Measurements from ENCODE around the gene PDE5A. TPM values are rescaled to one million over a fixed set of nuclear protein-coding genes. Genes with fewer than 3 reads are reported as not detected.

PDE5A gene
- total and polyA plus RNA-seq, 2 experiments from 2014 or later: 2.3 to 19.3 TPM

DNA sequence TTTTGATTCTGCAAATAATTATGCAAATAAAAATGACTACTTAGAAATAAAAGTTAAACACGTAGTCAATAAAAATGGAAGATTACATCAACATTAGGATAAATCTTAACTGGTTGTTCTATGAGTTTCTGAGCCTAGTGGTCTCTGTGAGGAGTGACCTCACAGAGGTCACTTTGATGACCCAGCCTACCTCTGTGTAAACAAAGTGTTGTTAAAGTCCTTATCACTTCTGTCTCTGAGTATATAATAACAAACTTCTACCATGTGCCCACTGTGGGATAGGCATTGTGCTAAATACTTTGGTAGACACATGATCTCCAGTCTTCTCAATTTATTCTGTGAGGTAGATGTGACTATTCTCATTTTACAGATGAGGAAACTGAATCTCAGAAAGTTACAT lies 85.4 kb downstream of the PDE5A start:
- no peak for TF ChIP-seq CTCF (IDR thresholded peaks at IDR 0.05; ENCODE audit: low read depth, low read length)
- H3K9me3 ChIP-seq (ENCODE audit: low read depth): no peaks in the 10 kb centered on the region

DNA sequence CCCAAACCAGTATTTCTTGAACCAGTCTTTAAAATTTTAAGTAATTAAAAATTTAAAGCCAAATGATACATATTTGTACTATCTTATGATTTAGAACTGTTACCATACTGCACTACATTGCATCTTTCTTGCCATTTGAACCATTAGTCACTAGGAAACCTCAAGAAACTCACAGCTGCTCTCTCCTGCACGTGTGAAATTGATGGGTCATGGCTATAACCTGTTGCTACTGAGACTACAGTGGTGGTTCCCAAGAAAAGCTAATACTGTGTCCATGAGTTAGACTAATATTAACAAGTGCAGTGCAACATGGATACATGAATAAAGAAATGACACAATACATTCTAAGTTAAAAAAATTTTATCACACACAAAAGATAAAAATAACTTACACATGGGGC lies 88.4 kb downstream of the PDE5A start:
- Histone ChIP-seq H3K9me3 (ENCODE audit: low read depth) (no peaks in the 10 kb centered on the region), H3K36me3 (peaks cover 6% of the 10 kb centered on the region), H3K27me3 (no peaks in the 10 kb centered on the region), H3K27ac (no peak overlapping the region), H3K4me1 (ENCODE audit: low read depth) (no peaks in the 10 kb centered on the region), H3K4me3 (no peak overlapping the region)
- DNase-seq (ENCODE audit: low read depth in 1 of 2, low spot score in 1 of 2): no peak
- no peak for TF ChIP-seq CTCF (IDR thresholded peaks at IDR 0.05; ENCODE audit: low read depth, low read length)

More for the DNA sequence above, 85.4 kb downstream of the PDE5A start:
- DNase-seq (ENCODE audit: low read depth in 1 of 2, low spot score in 1 of 2): no peak
- Histone ChIP-seq H3K27me3 (no peaks in the 10 kb centered on the region), H3K36me3 (peaks cover 6% of the 10 kb centered on the region), H3K4me1 (ENCODE audit: low read depth) (no peaks in the 10 kb centered on the region), H3K27ac (no peak overlapping the region), H3K4me3 (no peak overlapping the region)

DNA sequence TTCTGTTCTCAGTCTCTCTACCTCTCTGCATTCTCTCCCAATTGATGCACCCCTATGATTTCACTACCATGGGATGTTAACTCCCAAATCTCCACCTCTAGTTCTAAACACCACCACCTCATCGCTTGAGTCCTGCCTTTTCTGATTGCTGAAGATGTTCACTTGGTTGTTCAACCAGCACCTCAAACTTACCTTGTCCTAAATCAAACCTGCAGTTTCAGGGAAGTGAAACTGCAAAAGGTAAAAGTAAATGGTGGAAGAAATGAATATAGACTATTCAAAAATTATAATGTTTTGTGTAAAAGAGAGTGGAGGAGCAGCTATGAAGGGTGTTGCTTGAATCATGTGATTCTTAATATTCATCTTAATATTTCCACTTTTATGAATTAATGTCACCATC lies 91.0 kb downstream of the PDE5A start:
- Histone ChIP-seq H3K27ac (no peak overlapping the region), H3K36me3 (peaks cover 6% of the 10 kb centered on the region), H3K27me3 (no peaks in the 10 kb centered on the region), H3K4me1 (ENCODE audit: low read depth) (no peaks in the 10 kb centered on the region), H3K4me3 (no peak overlapping the region), H3K9me3 (ENCODE audit: low read depth) (no peaks in the 10 kb centered on the region)
- TF ChIP-seq CTCF (IDR thresholded peaks at IDR 0.05; ENCODE audit: low read depth, low read length): no peak
- no peak for DNase-seq (ENCODE audit: low read depth in 1 of 2, low spot score in 1 of 2)

GRCh38 chr4:119536572-119537528 lies 91.8 kb downstream of the PDE5A start:
- no peaks in the 10 kb centered on the region for H3K9me3 ChIP-seq (ENCODE audit: low read depth)
- peak in 1 of 2 donors; percentile 47 for DNase-seq (ENCODE audit: low read depth in 1 of 2, low spot score in 1 of 2)
- no peaks in the 10 kb centered on the region for H3K27me3 ChIP-seq
- H3K4me1 ChIP-seq (ENCODE audit: low read depth): no peaks in the 10 kb centered on the region
- no peak overlapping the region for H3K27ac ChIP-seq
- H3K4me3 ChIP-seq: no peak overlapping the region
- no peak for TF ChIP-seq CTCF (IDR thresholded peaks at IDR 0.05; ENCODE audit: low read depth, low read length)
- H3K36me3 ChIP-seq: peaks cover 9% of the 10 kb centered on the region

DNA sequence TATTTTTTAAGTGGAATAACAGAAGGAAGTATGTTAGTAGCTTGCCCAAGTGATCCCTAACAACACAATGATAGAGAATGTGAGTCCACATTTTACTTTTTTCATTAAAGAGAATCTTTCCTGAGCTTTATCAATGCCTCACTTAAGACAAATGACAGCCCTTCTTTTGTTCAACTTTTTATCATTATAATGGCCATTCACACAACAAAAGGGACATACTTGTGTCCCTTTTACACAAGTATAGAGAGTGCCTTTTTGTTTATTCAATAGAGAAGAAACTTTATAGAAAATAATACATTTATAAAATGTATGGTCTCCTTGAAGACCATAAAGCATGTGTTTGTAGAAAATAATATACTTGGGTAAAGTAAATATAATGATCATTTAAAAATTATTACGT lies 96.3 kb downstream of the PDE5A start:
- no peak overlapping the region for H3K27ac ChIP-seq
- no peak for TF ChIP-seq CTCF (IDR thresholded peaks at IDR 0.05; ENCODE audit: low read depth, low read length)
- no peak overlapping the region for H3K4me3 ChIP-seq
- H3K36me3 ChIP-seq: peaks cover 10% of the 10 kb centered on the region
- H3K4me1 ChIP-seq (ENCODE audit: low read depth): peaks cover 2% of the 10 kb centered on the region
- DNase-seq (ENCODE audit: low read depth in 1 of 2, low spot score in 1 of 2): no peak
- no peaks in the 10 kb centered on the region for H3K27me3 ChIP-seq
- no peaks in the 10 kb centered on the region for H3K9me3 ChIP-seq (ENCODE audit: low read depth)
